OCI-LY7 (cell line): ENCODE results near the gene CCDC195. TPM values are rescaled to one million over a fixed set of nuclear protein-coding genes. Genes with fewer than 3 reads are reported as not detected.

Experiments
- BruUV-seq: library from RNA; stranded (reverse); fragments of 400-500 nt; replicated peaks from 2 replicates; lab custom pipeline; 2021; lab: Mats Ljungman, UMichigan
- CTCF ChIA-PET: fragments of 300-600 bp; sonication (Branson Sonifier 250); formaldehyde crosslinking; loops from one replicate; lab custom pipeline; 2022; ENCODE audit warnings: antibody characterized with exemption; ENCODE audit not compliant: unreplicated experiment; lab: Charles Lee
- POLR2A ChIA-PET: fragments of 300-600 bp; sonication (Branson Sonifier 250); formaldehyde crosslinking; loops from one replicate; lab custom pipeline; 2022; ENCODE audit warnings: antibody characterized with exemption; lab: Charles Lee
- DNase-seq: peaks from one replicate; pipeline ENCODE4 v3.0.0-alpha.2; 2015; ENCODE audit warnings: low spot score
- H2AFZ ChIP-seq: fragments of 200-600 bp; sonication (generic), shearing (Covaris generic); 2 replicates; pipeline ENCODE4 v1.6.1; 2014; ENCODE audit warnings: mild to moderate bottlenecking, antibody characterized with exemption, low read length, moderate library complexity
- H3K27ac ChIP-seq: fragments of 200-600 bp; sonication (generic); 2 replicates; pipeline ENCODE4 v1.5.1; 2014; ENCODE audit warnings: mixed run types, low read depth, mild to moderate bottlenecking, moderate library complexity, low read length, inconsistent platforms; ENCODE audit not compliant: poor library complexity, severe bottlenecking
- H3K36me3 ChIP-seq: fragments of 200-600 bp; sonication (generic); 2 replicates; pipeline ENCODE4 v1.6.1; 2014; ENCODE audit warnings: mild to moderate bottlenecking, antibody characterized with exemption, low read length, moderate library complexity, mixed read lengths; ENCODE audit not compliant: insufficient read depth
- H3K4me1 ChIP-seq: fragments of 200-600 bp; sonication (generic); 2 replicates; pipeline ENCODE4 v1.5.1; 2014; ENCODE audit warnings: mild to moderate bottlenecking, low read length; ENCODE audit not compliant: insufficient read depth, poor library complexity, severe bottlenecking
- H3K4me2 ChIP-seq: fragments of 200-600 bp; sonication (generic); 2 replicates; pipeline ENCODE4 v1.6.1; 2014; ENCODE audit warnings: mild to moderate bottlenecking, low read length
- H3K4me3 ChIP-seq: fragments of 200-600 bp; sonication (generic); 2 replicates; pipeline ENCODE4 v1.5.1; 2014; ENCODE audit warnings: mild to moderate bottlenecking, low read depth, low read length; ENCODE audit not compliant: poor library complexity, severe bottlenecking
- H3K79me2 ChIP-seq: fragments of 200-600 bp; sonication (generic); 2 replicates; pipeline ENCODE4 v1.6.1; 2016; ENCODE audit warnings: low read depth, mild to moderate bottlenecking, low read length, moderate library complexity, mixed read lengths; ENCODE audit not compliant: insufficient read depth
- H3K9me2 ChIP-seq: fragments of 200-600 bp; sonication (generic); 2 replicates; pipeline ENCODE4 v1.6.1; 2016; ENCODE audit warnings: mild to moderate bottlenecking, low read length, mixed read lengths; ENCODE audit not compliant: insufficient read depth
- H3K9me3 ChIP-seq: fragments of 200-600 bp; sonication (generic); 2 replicates; pipeline ENCODE4 v1.6.1; 2014; ENCODE audit warnings: mild to moderate bottlenecking, mixed run types, low read length, mixed read lengths
- H4K20me1 ChIP-seq: fragments of 200-600 bp; sonication (generic); 2 replicates; pipeline ENCODE4 v1.6.1; 2014; ENCODE audit warnings: mild to moderate bottlenecking, antibody characterized with exemption, low read length, moderate library complexity, mixed read lengths; ENCODE audit not compliant: insufficient read depth
- EZH2phosphoT487 ChIP-seq: fragments of 200-600 bp; sonication (generic); IDR thresholded peaks from 2 replicates; pipeline ENCODE4 v1.6.1; 2018; ENCODE audit warnings: low read depth, borderline replicate concordance, mild to moderate bottlenecking, mixed run types, antibody characterized with exemption, low read length, moderate library complexity, mixed read lengths
- intact Hi-C: fragments of 100-400 bp; cut with micrococcal nuclease; formaldehyde crosslinking; loops from one replicate; pipeline ENCODE4 v1.10.0; 2022; ENCODE audit not compliant: unreplicated experiment
- total RNA-seq, 2 experiments: library from RNA; depleted of rRNA in 1 of 2; stranded (reverse); fragments of >200 nt in 1 of 2; shearing (Covaris generic) in 1 of 2; gene quantifications; 2 replicates each; pipeline ENCODE4 v1.2.3, GENCODE V29; 2014 to 2022
- TF ChIP-seq, protein P1 (sequence below): fragments of 200-600 bp; sonication (generic); conservative IDR thresholded peaks from 2 replicates; pipeline ENCODE4 v1.5.1; 2014; ENCODE audit warnings: mild to moderate bottlenecking, antibody characterized with exemption, low read length, moderate library complexity, mixed read lengths

Gene CCDC195
- total RNA-seq, 2 experiments from 2014 or later, result 0.82 to 4.1 TPM

DNA sequence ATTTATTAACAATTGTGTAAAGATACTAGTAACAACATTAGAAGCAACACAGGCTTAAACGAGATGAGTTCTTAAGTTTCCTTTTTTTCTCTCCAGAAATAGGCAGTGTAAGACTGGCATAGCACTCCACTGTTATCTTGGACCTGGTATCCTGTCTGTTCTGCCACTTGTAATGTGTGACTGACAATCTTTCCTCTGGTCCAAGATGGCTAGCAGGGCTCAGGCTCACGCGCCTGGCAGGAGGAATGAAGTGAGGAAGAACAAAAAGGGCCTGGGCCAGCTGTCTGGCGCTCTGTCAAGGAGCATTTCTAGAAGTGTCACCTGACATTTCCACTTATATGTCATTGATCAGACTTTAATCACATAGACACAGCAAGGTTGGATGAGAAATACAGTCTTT lies 31.6 kb upstream of the CCDC195 start:
- TF ChIP-seq EZH2phosphoT487, result no peak
- TF ChIP-seq, protein P1, sequence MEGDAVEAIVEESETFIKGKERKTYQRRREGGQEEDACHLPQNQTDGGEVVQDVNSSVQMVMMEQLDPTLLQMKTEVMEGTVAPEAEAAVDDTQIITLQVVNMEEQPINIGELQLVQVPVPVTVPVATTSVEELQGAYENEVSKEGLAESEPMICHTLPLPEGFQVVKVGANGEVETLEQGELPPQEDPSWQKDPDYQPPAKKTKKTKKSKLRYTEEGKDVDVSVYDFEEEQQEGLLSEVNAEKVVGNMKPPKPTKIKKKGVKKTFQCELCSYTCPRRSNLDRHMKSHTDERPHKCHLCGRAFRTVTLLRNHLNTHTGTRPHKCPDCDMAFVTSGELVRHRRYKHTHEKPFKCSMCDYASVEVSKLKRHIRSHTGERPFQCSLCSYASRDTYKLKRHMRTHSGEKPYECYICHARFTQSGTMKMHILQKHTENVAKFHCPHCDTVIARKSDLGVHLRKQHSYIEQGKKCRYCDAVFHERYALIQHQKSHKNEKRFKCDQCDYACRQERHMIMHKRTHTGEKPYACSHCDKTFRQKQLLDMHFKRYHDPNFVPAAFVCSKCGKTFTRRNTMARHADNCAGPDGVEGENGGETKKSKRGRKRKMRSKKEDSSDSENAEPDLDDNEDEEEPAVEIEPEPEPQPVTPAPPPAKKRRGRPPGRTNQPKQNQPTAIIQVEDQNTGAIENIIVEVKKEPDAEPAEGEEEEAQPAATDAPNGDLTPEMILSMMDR, result no peak
- ChIA-PET POLR2A (interaction anchor here (0.5 to 1.6 kb wide), 3 partner anchors 17 to 226 kb away, joined by 3 to 5 read pairs (median 5); no protein-coding TSS in a partner anchor), CTCF (no interaction called here)
- no TSS peak for BruUV-seq
- no peaks in the 10 kb centered on the region for H3K79me2 ChIP-seq
- no peaks in the 10 kb centered on the region for H3K9me2 ChIP-seq
- H3K4me3 ChIP-seq, result no peak overlapping the region
- H3K9me3 ChIP-seq, result peaks cover 23% of the 10 kb centered on the region; the same call in 1 of the 2 replicates
- H3K36me3 ChIP-seq, result peaks cover 15% of the 10 kb centered on the region
- H2AFZ ChIP-seq, result no peak overlapping the region
- no peak overlapping the region for H3K27ac ChIP-seq
- peaks cover 59% of the 10 kb centered on the region for H3K4me1 ChIP-seq
- intact Hi-C loops, result loop anchor here (10.0 kb wide), 1 partner anchor 527 kb away; no protein-coding TSS in a partner anchor
- H3K4me2 ChIP-seq, result no peak overlapping the region
- no peaks in the 10 kb centered on the region for H4K20me1 ChIP-seq
- no peak for DNase-seq

DNA sequence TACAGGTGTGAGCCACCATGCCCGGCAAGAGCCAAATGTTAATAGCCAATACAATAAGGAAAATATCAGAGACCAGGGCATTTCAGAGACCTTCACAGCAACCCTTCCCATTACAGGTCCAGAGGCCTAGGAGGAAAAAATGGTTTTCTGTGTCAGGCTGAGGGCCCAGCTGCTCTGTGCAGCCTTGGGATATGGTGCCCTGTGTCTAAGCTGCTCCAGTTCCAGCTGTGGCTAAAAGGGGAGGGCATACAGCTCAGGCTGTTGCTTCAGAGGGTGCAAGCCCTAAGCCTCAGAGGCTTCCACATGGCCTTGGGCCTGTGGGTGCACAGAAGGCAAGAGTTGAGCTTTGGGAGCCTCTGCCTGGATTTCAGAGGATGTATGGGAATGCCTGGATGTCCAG lies 20.1 kb upstream of the CCDC195 start:
- no peak overlapping the region for H3K4me3 ChIP-seq
- no peak overlapping the region for H3K27ac ChIP-seq
- H2AFZ ChIP-seq, result no peak overlapping the region
- ChIA-PET POLR2A (interaction anchor here (0.7 to 1.0 kb wide), 2 partner anchors 11 kb away, joined by 3 to 4 read pairs; no protein-coding TSS in a partner anchor), CTCF (no interaction called here)
- no TSS peak for BruUV-seq
- no peaks in the 10 kb centered on the region for H4K20me1 ChIP-seq
- peaks cover 8% of the 10 kb centered on the region; the same call in 1 of the 2 replicates for H3K79me2 ChIP-seq
- intact Hi-C loops, result no loop called here
- DNase-seq, result no peak
- TF ChIP-seq EZH2phosphoT487, result no peak
- TF ChIP-seq, protein P1, result no peak
- peaks cover 15% of the 10 kb centered on the region for H3K4me1 ChIP-seq
- no peaks in the 10 kb centered on the region for H3K9me2 ChIP-seq
- H3K4me2 ChIP-seq, result no peak overlapping the region
- peaks cover 62% of the 10 kb centered on the region for H3K36me3 ChIP-seq
- H3K9me3 ChIP-seq, result peaks cover 66% of the 10 kb centered on the region

DNA sequence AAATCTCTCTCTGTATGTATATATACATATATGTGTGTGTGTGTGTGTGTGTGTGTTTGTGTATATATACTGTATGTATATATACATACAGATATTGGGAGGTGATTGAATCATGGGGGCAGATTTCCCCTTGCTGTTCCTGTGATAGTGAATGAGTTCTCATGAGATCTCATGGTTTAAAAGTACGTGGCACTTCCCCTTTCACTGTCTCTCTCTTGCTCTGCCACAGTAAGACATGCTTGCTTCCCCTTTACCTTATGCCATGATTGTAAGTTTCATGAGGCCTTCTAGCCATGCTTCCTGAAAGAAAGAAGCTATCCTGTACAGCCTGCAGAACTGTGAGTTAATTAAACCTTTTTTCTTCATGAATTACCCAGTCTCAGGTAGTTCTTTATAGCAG lies 18.8 kb upstream of the CCDC195 start:
- intact Hi-C loops, result no loop called here
- CTCF ChIA-PET, result no interaction called here
- H4K20me1 ChIP-seq, result no peaks in the 10 kb centered on the region
- no peak overlapping the region for H3K4me3 ChIP-seq
- H3K27ac ChIP-seq, result no peak overlapping the region
- H2AFZ ChIP-seq, result no peak overlapping the region
- POLR2A ChIA-PET, result no interaction called here
- no TSS peak for BruUV-seq
- peaks cover 53% of the 10 kb centered on the region for H3K9me3 ChIP-seq
- no peaks in the 10 kb centered on the region for H3K79me2 ChIP-seq
- no peak for DNase-seq
- peaks cover 2% of the 10 kb centered on the region for H3K4me1 ChIP-seq
- TF ChIP-seq, protein P1, result no peak
- TF ChIP-seq EZH2phosphoT487, result no peak
- no peaks in the 10 kb centered on the region for H3K9me2 ChIP-seq
- H3K36me3 ChIP-seq, result peaks cover 50% of the 10 kb centered on the region
- no peak overlapping the region for H3K4me2 ChIP-seq
